Right cardiac atrium (tissue), 5 donors: ENCODE measurements around the gene MTMR10. TPM values are rescaled to one million over a fixed set of nuclear protein-coding genes. Genes with fewer than 3 reads are reported as not detected.

Experiments
- ATAC-seq, 2 donors: fragments of 200-7000 bp; cut with Tn5 transposase; one replicate each; pipeline versions ENCODE4 v1.8.0 to v1.9.1; 2020; ENCODE audit warnings: moderate library complexity in 2 of 2, mild to moderate bottlenecking in 1 of 2
- DNase-seq, 3 donors: peaks; one replicate each; pipeline ENCODE4 v3.0.0-alpha.2; 2020
- H3K27ac ChIP-seq: one replicate; pipeline ENCODE4 v1.5.1; 2013; ENCODE audit warnings: mild to moderate bottlenecking, low read length, control low read depth, moderate library complexity
- H3K27me3 ChIP-seq: one replicate; pipeline ENCODE4 v1.6.1; 2013; ENCODE audit not compliant: control insufficient read depth, insufficient read depth
- H3K4me1 ChIP-seq: one replicate; pipeline ENCODE4 v1.6.1; 2013; ENCODE audit warnings: low read length; ENCODE audit not compliant: control insufficient read depth, insufficient read depth
- H3K4me3 ChIP-seq: one replicate; pipeline ENCODE4 v1.5.1; 2013; ENCODE audit warnings: low read length, control low read depth
- H3K9me3 ChIP-seq: one replicate; pipeline ENCODE4 v1.6.1; 2013; ENCODE audit warnings: low read length; ENCODE audit not compliant: control insufficient read depth
- WGBS: extraction: QIAGEN DNeasy Blood & Tissue Kit; methylation state at CpG from one replicate; pipeline ENCODE4 v1.1.7; 2013; 5-methylcytosine and 5-hydroxymethylcytosine counted together
- intact Hi-C, 4 donors: fragments of 100-400 bp; cut with DNase I; formaldehyde crosslinking; loops; one replicate each; pipeline versions ENCODE4 v1.11.0 to v1.14.0; 2022 to 2023
- polyA plus RNA-seq: library from polyadenylated mRNA; stranded (reverse); fragments of 200-250 nt; gene quantifications from one replicate; pipeline ENCODE4 v1.2.3, GENCODE V29; 2013
- total RNA-seq, 4 donors: library from RNA; stranded (reverse); fragmentation: NEBNext Ultra II Directional; extraction: Animal tissue kit (Norgen Biotek cat#: 25700); gene quantifications; one replicate each; pipeline ENCODE4 v1.2.1, GENCODE V29; 2021
- donor health status: healthy with polysubstance abuse.
- donor health status: DM: no; HTN: yes; CAD: no.
- donor health status: DM: no; HTN: no; CAD: no.
- donor health status: DM: no; HTN: yes; CAD: no; lungs with severe emphysema.
- donor health status: DM: yes; HTN: yes; CAD: no.

The MTMR10 gene
- total and polyA plus RNA-seq, 5 donors, result 12.7 to 29.5 (median 27.3) TPM

GRCh38 chr15:30956216-30957124 lies 35.0 kb downstream of the MTMR10 start:
- no peak overlapping the region for H3K4me3 ChIP-seq
- intact Hi-C loops, result no loop called here
- H3K27me3 ChIP-seq, result no peaks in the 10 kb centered on the region
- WGBS, result 79% methylated on average over 6 of the region's 6 CpGs
- no peak for DNase-seq
- H3K27ac ChIP-seq, result no peak overlapping the region
- H3K9me3 ChIP-seq, result no peaks in the 10 kb centered on the region
- H3K4me1 ChIP-seq, result peaks cover 3% of the 10 kb centered on the region
- no peak for ATAC-seq

DNA sequence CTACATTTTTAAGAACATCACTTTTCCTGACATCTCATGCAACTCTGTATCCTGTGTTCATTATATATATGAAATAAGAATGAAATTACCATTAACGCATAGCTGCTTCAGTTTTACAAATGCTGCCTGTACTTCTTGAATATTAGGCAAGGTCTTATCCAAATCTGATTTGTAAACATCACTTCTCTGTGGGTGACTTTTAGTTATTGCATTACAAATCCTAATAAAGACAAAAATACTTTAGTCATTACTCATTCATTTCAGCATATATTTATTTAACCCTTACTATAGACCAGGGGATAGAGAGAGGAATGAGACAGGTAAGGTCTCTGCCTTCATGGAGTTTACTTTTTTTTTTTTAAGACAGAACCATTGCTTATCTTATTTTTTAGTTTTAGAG lies 36.8 kb downstream of the MTMR10 start:
- Histone ChIP-seq H3K27me3 (no peaks in the 10 kb centered on the region), H3K9me3 (no peaks in the 10 kb centered on the region), H3K4me1 (peaks cover 3% of the 10 kb centered on the region), H3K4me3 (no peak overlapping the region), H3K27ac (no peak overlapping the region)
- DNase-seq (no peak), ATAC-seq (no peak)
- intact Hi-C loops, result no loop called here
- WGBS, result 86% methylated on average over 1 of the region's 1 CpG

GRCh38 chr15:30953731-30954378 lies 37.6 kb downstream of the MTMR10 start:
- H3K27me3 ChIP-seq, result no peaks in the 10 kb centered on the region
- ATAC-seq (peak; percentile 48 to 61), DNase-seq (peak; percentile 10 to 63 (median 57))
- H3K9me3 ChIP-seq, result no peaks in the 10 kb centered on the region
- H3K4me1 ChIP-seq, result peaks cover 3% of the 10 kb centered on the region
- WGBS, result 65% methylated on average over 7 of the region's 7 CpGs
- no peak overlapping the region for H3K4me3 ChIP-seq
- H3K27ac ChIP-seq, result no peak overlapping the region
- intact Hi-C loops, result no loop called here

- Histone ChIP-seq H3K4me1 (peaks cover 3% of the 10 kb centered on the region), H3K27ac (no peak overlapping the region), H3K4me3 (no peak overlapping the region), H3K27me3 (no peaks in the 10 kb centered on the region), H3K9me3 (no peaks in the 10 kb centered on the region)
- WGBS, result 85% methylated on average over 7 of the region's 7 CpGs
- intact Hi-C loops, result no loop called here
- DNase-seq, result no peak
- ATAC-seq, result peak in 1 of 2 donors; percentile 60
Observed at GRCh38 chr15:30953183-30953582, 38.2 kb downstream of the MTMR10 start.

GRCh38 chr15:30943654-30944335 lies 47.6 kb downstream of the MTMR10 start:
- Histone ChIP-seq H3K27me3 (no peaks in the 10 kb centered on the region), H3K4me3 (no peak overlapping the region), H3K4me1 (no peaks in the 10 kb centered on the region), H3K9me3 (no peaks in the 10 kb centered on the region), H3K27ac (no peak overlapping the region)
- intact Hi-C loops, result no loop called here
- no peak for DNase-seq
- WGBS, result 82% methylated on average over 8 of the region's 8 CpGs
- no peak for ATAC-seq

GRCh38 chr15:30941520-30941919 lies 49.9 kb downstream of the MTMR10 start:
- no peak for DNase-seq
- intact Hi-C loops, result no loop called here
- Histone ChIP-seq H3K27ac (no peak overlapping the region), H3K9me3 (no peaks in the 10 kb centered on the region), H3K4me1 (no peaks in the 10 kb centered on the region), H3K27me3 (no peaks in the 10 kb centered on the region), H3K4me3 (no peak overlapping the region)
- peak in 1 of 2 donors; percentile 23 for ATAC-seq
- 80% methylated on average over 15 of the region's 15 CpGs for whole genome bisulfite sequencing

GRCh38 chr15:30940359-30940758 lies 51.1 kb downstream of the MTMR10 start:
- H3K9me3 ChIP-seq, result no peaks in the 10 kb centered on the region
- DNase-seq (no peak), ATAC-seq (no peak)
- no peak overlapping the region for H3K27ac ChIP-seq
- no peak overlapping the region for H3K4me3 ChIP-seq
- intact Hi-C loops, result no loop called here
- 87% methylated on average over 4 of the region's 4 CpGs for WGBS
- no peaks in the 10 kb centered on the region for H3K4me1 ChIP-seq
- H3K27me3 ChIP-seq, result no peaks in the 10 kb centered on the region

- H3K4me3 ChIP-seq, result no peak overlapping the region
- intact Hi-C loops, result no loop called here
Observed at GRCh38 chr15:30939161-30939560, 52.3 kb downstream of the MTMR10 start.

DNA sequence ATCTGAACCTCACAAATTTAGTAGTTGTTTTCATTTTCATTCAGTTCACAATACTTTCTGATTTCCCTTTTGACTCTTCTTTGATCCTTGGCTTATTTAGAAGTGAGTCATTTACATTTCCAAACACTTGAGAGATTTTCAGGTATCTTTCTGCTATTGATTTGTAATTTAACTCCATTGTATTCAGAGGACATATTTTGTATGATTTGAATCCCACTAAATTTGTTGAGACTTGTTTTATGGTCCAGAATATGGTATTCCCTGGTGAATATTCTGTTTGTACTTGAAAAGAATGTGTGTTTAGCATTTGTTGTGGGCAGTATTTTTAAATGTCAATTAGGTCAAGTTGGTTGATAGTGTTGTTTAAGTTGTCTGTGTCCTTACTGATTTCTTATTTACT lies 58.1 kb downstream of the MTMR10 start:
- intact Hi-C loops, result no loop called here

More at GRCh38 chr15:30939161-30939560, 52.3 kb downstream of the MTMR10 start:
- ATAC-seq (peak in 1 of 2 donors; percentile 50), DNase-seq (no peak)
- no peaks in the 10 kb centered on the region for H3K4me1 ChIP-seq
- no peaks in the 10 kb centered on the region for H3K9me3 ChIP-seq
- no peak overlapping the region for H3K27ac ChIP-seq
- WGBS, result 85% methylated on average over 7 of the region's 7 CpGs
- H3K27me3 ChIP-seq, result no peaks in the 10 kb centered on the region

GRCh38 chr15:30930422-30930821 lies 61.0 kb downstream of the MTMR10 start:
- H3K27ac ChIP-seq, result no peak overlapping the region
- intact Hi-C loops, result no loop called here
- ATAC-seq (no peak), DNase-seq (no peak)
- no peaks in the 10 kb centered on the region for H3K27me3 ChIP-seq
- WGBS, result 96% methylated on average over 8 of the region's 8 CpGs
- H3K4me1 ChIP-seq, result no peaks in the 10 kb centered on the region
- no peak overlapping the region for H3K4me3 ChIP-seq
- H3K9me3 ChIP-seq, result no peaks in the 10 kb centered on the region

More for the DNA sequence above, 58.1 kb downstream of the MTMR10 start:
- H3K9me3 ChIP-seq, result no peaks in the 10 kb centered on the region
- H3K27ac ChIP-seq, result no peak overlapping the region
- no peak overlapping the region for H3K4me3 ChIP-seq
- ATAC-seq, result no peak
- no peaks in the 10 kb centered on the region for H3K27me3 ChIP-seq
- no peak for DNase-seq
- no peaks in the 10 kb centered on the region for H3K4me1 ChIP-seq

DNA sequence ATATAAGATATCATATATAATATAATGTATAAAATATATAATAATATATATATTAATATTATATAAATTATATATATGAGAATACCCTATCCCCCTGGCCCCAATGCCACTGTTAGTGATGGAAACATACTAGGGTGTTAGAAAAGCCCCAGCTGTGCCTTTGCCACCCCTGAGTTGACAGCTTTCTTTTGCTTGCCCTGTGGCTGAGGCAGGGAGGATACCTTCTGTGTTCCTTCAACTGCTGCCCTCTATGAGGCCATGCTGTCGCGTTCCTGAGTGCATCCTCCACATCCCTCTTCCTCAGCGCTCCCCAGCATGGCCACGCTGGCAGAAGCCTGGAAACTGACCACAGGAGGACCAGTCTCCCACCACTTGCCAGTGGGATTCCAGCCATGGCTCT lies 61.4 kb downstream of the MTMR10 start:
- intact Hi-C loops, result no loop called here
- 97% methylated on average over 4 of the region's 4 CpGs for WGBS
- Histone ChIP-seq H3K9me3 (no peaks in the 10 kb centered on the region), H3K4me1 (no peaks in the 10 kb centered on the region), H3K27ac (no peak overlapping the region), H3K4me3 (no peak overlapping the region), H3K27me3 (no peaks in the 10 kb centered on the region)
- no peak for ATAC-seq
- no peak for DNase-seq
